Measurements from ENCODE around the gene SSR1.

The SSR1 gene

DNA sequence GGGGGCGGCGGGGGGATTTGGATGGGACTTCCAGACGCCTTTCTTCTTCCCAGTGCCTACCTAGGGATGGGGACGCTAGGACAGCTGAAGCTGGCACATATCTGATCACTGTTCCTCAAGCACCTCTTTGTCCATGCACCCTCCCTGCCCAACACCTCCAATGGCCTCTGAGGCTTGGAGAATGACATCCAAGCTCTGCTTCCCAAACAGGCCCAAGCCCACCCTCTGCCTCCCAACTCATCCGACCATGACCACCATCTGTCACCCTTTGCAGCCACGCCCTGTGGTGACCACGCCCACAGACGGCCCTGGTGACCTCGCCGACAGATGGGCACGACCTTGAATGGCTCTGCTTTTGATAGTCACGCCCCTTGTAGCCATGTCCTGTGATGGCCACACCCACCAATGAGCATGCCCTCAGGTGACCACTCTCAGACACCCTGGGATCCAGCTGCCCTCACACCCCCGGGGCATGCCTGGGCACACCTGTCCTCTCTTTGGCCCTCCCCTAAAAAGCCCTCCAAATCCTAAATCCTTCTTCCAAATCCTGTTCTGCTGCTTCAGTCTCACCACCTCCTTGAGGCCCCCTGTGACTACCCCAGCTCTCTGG lies 51.0 kb downstream of the SSR1 start:
- FAIRE-seq: no peak
- no peak for DNase-seq (ENCODE audit: extremely low spot score, insufficient read length, low read depth)

DNA sequence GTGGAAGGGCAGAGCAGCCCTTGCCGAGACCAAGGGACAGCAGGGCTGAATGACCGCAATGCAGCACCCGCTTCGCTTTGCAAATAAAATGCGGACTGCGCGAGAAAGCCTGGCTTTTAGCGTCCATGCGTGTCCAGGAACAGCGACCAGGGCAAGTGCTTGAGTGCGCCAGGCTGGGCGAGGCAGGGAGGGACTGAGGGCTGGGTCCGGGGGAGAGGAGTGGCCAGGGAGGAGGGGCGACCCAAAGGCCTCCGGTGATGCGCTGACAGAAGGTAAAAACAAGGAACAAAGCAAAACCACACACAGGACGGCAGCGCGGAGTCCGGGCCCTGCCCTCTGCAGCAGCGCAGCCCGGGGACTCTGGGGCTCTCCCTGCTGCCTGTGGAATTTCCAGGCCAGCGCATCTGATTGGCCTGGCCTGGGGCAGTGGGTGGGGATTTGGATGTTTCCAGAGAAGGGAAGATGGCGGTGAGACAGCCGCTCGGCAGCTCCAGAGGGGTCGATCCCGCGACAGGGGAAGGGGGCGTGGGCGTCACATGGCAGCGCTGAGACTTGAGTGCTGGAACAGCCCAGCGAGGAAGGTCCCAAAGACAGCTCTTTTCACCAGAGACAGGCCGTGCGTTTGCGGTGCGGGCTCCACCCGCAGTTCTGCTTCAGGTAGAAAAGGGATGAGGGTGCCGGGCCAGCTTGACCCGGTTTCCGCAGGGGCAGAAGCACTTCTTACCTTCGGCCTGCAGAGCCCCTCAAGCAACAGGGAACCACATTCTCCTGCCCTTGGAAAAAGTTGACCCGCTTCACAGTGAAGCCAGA lies 51.8 kb downstream of the SSR1 start:
- DNase-seq (ENCODE audit: extremely low spot score, insufficient read length, low read depth): peak; percentile 40
- FAIRE-seq: peak; percentile 48

DNA sequence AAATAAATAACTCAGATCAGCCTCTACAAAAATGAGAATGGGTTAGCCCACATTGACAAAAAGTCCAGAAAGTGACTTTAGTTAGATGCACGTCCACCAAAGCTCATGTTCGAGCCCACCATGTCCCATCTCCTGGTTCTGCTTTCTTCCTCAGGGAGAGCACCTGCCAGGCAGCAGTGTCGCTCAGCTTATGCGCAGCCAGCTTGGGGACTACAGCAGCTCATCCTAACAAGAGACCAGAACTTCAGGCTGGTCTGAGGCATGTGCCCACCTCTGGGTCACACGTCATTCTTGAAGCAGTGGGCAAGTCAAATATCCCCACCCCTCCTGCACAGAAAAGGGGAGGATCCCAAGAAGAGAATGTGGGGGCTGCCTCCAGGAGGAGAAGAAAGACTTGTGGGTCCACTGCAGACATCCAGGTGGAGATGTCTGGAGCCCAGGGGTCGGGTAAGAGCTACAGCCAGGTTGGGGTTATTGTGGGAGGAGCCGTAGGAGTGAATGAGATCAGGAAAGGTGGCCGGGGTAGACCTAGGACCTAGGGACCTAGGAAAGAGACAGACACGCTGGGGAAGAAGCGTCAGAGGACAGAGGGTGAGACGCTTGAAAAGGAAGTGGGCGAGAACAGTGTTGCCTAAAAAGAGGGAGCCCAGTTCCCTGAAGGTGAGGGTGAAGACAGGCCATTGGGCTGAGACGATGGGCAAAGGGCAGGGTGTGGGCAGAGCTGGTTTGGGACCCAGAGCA lies 52.5 kb downstream of the SSR1 start:
- no peak for FAIRE-seq

DNA sequence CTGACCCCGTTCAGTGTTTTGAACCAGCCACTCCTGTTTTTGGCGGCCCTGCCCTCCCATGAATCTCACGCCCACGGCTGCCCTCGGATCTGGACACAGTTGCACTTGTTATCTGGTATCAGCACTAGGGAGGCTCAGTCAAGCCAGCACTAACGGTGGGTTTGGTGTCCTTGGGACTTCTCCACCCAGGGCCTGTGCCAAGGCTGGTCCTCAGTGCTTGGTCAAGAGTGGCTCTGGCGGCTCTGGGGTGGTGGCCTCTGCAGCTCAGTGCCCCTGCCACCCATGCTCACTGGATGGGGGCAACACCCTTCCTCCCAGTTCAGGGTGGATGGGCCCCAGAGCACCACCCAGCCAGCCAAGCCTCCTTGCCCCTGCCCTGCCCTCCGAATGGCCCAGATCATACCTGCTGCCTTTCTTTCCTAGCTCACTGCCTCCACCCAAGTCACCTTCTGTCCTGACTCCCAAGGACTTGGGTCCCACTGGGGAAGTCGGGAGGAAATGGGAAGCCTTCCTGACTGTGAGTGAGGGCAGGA lies 54.7 kb downstream of the SSR1 start:
- no peak for FAIRE-seq

More for the DNA sequence above, 52.5 kb downstream of the SSR1 start:
- no peak for DNase-seq (ENCODE audit: extremely low spot score, insufficient read length, low read depth)

DNA sequence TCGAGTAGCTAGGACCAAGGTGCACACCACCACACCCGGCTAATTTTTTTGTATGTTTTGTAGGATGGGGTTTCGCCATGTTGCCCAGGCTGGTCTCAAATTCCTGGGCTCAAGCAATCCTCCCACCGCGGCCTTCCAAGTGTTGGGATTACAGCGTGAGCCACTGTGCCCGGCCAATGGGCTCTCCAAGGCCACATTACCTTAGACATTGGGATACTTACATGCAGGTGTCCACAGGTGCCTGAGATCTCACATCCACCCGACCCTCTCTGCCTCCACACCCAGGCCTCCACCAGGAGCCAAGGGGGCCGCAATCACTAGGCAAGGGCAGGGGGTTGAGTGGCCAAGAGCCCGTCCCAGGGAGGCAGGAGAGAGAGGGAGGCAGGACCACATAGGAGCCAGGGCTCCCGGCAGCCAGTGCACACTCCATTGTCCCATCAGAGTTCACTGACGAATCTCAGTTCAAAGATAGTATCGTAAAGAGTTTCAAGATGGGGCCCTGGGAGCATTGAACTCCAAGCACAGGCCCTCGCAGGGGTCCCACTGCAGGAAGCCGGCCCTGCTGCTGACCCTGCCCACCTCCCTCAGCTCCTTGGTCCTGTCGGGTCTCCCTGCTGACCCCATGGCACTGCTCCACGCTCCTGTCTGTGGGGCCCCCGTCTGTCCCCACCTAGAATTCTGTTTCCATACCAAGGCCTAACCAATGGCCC lies 55.3 kb downstream of the SSR1 start:
- DNase-seq (ENCODE audit: extremely low spot score, insufficient read length, low read depth) (no peak), FAIRE-seq (no peak)

More for the DNA sequence above, 54.7 kb downstream of the SSR1 start:
- no peak for DNase-seq (ENCODE audit: extremely low spot score, insufficient read length, low read depth)

DNA sequence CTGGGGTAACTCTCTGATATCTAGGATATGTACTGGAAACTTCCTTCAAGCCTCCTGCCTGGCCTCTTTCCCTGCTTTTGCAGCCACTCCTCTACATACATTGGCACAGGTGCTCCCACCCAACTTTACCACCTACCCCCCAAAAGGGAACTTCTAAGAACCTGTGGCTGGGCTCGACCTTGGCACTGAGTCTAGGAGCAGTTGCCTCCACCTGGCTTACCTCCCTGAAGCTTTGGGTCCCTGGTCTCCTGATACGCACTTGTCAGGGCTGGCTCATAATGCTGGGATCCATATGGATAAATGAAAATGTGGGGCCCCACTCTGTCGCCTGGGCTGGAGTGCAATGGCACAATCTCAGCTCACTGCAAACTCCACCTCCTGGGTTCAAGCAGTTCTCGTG lies 56.2 kb downstream of the SSR1 start:
- FAIRE-seq (no peak), DNase-seq (ENCODE audit: extremely low spot score, insufficient read length, low read depth) (no peak)

DNA sequence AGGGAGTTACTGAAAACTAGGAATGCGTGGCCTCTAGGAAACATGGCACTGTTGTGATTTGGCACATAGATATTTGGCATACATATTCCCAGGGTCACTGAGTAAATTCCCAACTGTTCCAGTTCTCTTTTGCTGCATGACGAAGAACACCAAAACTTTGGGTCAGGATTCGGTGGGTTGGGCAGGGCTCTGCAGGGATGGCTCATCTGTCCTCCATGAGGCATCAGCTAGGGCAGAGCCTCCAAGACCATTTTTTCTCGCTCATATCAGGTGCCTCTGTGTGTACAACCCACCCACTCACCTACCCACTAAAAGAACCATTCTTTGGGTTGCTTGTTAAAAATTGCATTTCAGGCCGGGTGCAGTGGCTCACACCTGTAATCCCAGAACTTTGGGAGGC lies 57.1 kb downstream of the SSR1 start:
- DNase-seq (ENCODE audit: extremely low spot score, insufficient read length, low read depth) (no peak), FAIRE-seq (no peak)

DNA sequence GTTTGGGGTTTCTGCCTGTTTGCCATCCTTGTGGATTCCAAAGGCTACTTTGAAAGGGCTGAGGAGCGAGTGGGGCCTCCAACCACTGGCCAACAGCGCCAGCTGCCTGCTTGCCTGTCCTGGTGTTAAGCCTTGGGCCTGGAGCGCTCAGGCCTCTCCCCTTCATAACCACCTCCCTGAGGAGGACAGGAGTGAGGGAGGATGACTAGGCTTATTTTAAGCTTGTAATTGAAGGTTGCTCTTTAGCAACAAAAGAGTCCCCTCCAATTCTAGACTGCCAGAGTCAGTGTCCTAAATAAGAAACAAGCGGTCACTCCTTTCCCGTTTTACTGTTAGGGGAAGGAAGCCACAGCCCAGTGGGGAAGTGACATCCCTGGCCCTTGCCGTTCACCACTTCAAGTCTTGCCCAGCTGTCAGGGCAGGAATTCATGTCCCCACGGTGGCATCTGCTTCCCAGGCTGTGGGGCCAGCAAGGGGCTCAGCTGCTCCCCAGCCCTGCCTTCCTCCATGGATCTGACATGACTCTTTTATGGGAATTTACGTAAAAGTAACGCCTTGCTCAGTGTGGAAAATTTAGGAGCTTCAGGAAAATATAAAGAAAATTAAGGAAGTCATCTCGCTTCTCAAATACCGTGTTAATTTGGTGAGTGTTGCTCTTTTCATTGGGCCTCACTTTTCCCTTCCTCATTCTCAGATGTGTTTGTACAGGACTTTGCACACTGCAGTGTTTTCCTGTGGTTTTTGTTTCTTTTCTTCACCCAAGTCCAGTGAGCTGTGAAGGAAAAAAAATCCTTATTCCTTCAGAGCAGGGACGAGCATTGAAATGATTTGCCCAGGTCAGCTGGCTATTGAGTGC lies 57.8 kb downstream of the SSR1 start:
- DNase-seq (ENCODE audit: extremely low spot score, insufficient read length, low read depth): no peak
- FAIRE-seq: no peak

DNA sequence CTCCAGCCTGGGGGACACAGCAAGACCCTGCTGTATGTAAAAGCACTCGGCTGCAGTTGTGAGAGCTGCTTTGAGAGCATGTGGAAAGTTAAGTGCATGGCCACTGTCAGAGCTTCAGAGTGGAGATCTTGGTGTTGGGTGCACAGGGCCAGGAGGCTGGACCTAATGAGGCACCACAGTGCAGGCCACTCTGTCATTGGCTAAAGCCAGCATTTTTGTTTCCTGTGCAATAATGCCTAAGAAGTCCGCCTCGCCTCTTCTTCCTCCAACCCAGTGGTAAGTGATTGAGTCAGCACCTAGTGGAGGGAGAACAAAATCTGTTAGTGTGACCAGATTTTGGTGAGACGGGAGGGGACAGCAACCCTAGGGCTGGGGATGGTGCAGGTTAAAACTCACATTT lies 60.6 kb downstream of the SSR1 start:
- no peak for DNase-seq (ENCODE audit: extremely low spot score, insufficient read length, low read depth)

DNA sequence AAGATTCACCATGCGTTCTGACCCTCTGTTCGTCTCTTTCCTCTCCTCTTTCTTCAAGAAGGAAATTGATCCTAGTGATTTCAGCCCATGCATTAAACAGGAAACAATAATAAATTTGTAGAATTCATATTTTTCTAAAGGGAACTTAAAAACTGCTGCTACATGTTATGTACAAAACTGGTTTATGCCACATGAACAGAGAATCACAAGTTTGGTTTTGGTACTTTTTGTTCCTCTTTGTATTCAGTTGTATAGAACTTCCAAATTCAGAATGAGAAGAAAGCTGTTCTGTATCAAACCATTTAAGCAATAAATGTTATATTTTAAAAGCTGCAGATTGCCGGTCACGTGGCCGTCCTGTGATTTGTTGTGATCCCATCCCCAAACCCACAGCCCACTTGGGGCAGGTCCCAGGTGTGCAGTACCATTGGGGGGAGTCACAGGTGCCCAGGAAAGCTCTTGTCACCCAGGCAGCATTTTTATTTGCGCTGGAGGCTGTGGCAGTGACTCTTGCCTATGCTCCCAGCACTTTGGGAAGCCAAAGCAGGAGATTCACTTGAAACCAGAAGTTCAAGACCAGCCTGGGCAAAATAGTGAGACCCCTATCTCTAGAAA lies 61.2 kb downstream of the SSR1 start:
- no peak for DNase-seq (ENCODE audit: extremely low spot score, insufficient read length, low read depth)
- FAIRE-seq: no peak

More for the DNA sequence above, 60.6 kb downstream of the SSR1 start:
- FAIRE-seq: no peak

DNA sequence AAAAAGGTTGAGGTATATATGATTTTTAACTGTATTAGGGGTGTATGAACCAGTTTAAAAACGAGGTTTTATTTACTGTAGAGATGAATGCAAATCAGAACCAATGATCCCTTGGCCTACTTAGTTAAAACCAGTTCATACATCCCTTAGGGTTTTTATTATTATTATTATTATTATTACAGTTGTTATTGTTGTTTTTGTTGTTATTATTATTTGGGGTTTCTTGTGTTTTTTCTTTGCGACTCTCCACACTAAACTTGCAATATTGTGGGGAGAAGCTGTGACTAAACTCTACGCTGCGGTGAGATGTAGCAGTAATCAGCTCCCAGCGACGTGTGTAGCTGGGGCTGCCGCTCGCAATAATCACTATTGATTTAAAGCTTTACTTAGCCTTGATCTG lies 62.2 kb downstream of the SSR1 start:
- DNase-seq (ENCODE audit: extremely low spot score, insufficient read length, low read depth) (no peak), FAIRE-seq (no peak)

DNA sequence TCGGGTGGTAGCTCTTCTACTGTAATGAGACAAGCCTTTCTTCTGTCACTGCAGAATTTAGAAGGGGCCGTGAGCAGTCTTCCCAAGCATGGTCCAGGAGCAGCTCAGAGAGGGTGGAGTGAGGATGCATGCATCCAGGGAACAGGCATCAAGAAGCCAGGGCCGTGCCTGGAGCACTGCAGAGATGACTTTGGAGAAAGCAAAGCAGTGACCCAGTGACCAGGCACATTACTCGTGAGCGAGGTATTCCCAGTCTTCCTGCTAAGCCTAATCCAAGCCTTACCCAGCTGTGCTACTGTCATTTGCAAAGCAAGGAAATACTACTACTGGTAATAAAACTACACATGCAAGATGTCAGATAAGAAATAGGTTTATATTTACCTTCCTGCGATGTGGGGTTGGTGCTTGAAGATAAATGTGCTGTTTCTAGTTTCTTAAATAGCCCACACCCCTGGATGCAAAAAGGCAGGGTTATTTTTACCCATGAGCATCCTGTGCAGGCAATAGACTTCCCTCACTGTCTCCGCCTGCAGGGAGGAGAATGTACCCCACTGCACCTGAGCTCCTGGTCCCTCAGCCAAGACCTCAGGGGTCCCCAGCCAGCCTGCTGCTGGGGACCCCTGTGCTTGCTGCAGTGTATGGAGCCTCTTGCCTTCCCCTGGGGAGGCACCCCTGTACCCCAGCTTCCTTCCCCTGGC lies 62.9 kb downstream of the SSR1 start:
- FAIRE-seq (no peak), DNase-seq (ENCODE audit: extremely low spot score, insufficient read length, low read depth) (no peak)

DNA sequence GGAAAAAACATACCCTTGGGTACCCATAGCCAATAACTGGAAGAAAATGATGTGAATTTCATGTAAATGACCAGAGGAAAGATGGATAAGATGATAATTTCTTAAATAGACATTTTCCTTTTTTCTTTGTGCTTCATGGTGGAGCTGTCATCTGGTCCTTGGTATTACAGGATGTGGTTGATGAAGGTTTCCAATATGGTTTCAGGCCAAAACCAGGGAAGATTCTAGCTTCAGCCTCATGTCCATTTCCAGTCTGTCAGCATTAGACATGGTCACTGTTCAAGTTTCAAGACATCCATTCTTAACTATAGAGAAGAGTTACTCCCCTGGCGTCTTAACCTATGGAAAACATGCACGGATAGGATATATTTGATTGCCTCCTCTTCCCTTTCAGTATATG lies 63.6 kb downstream of the SSR1 start:
- FAIRE-seq (no peak), DNase-seq (ENCODE audit: extremely low spot score, insufficient read length, low read depth) (no peak)

DNA sequence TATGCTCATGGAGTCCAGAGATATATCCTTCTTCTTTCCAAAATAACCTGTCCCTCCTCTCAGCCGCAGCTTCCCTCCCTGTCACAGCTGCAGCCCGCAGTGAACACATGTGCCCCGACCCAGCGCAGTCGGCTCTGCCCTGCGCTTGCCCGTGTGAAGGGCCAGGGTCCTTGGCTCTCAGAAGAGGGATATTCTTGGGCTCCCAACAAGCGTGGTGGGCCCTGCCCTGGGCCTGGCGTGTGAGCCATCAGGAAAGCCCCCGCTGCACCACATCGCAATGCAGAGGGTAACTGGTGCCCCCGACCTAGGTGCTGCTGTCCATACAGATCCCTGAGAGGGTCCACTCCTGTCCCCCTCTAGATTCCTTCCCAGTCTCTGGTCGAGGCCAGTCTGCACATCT lies 65.2 kb downstream of the SSR1 start:
- no peak for FAIRE-seq
- no peak for DNase-seq (ENCODE audit: extremely low spot score, insufficient read length, low read depth)

DNA sequence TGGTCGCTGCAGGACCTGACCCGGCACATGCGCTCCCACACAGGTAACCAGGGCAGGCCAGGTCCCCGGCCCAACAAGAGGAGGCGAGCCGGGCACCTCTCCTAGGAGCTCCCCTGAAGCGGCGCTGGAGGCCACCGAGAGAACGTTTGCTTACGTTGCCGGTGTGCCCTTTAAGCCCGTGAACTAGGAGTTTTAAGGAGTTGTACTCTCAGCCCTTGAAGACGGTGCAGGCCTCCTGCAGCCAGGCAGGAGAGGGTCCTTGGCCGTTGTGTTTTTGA lies 65.9 kb downstream of the SSR1 start:
- no peak for FAIRE-seq
- DNase-seq (ENCODE audit: extremely low spot score, insufficient read length, low read depth): no peak

DNA sequence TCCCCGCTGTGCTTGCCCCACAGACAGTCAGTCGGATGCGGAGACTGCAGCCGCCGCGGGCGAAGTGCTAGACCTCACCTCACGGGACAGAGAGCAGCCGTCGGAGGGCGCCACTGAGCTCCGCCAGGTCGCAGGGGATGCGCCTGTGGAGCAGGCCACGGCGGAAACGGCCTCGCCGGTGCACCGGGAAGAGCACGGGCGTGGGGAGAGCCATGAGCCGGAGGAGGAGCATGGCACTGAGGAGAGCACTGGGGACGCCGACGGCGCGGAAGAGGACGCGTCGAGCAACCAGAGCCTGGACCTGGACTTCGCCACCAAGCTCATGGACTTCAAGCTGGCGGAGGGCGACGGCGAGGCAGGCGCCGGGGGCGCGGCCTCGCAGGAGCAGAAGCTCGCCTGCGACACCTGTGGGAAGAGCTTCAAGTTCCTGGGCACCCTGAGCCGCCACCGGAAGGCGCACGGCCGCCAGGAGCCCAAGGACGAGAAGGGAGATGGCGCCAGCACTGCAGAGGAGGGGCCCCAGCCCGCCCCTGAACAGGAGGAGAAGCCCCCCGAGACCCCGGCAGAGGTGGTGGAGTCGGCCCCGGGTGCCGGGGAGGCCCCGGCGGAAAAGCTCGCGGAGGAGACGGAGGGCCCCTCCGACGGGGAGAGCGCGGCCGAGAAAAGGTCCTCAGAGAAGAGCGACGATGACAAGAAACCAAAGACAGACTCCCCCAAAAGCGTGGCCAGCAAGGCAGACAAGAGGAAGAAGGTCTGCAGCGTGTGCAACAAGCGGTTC lies 66.4 kb downstream of the SSR1 start:
- no peak for FAIRE-seq
- DNase-seq (ENCODE audit: extremely low spot score, insufficient read length, low read depth): no peak

DNA sequence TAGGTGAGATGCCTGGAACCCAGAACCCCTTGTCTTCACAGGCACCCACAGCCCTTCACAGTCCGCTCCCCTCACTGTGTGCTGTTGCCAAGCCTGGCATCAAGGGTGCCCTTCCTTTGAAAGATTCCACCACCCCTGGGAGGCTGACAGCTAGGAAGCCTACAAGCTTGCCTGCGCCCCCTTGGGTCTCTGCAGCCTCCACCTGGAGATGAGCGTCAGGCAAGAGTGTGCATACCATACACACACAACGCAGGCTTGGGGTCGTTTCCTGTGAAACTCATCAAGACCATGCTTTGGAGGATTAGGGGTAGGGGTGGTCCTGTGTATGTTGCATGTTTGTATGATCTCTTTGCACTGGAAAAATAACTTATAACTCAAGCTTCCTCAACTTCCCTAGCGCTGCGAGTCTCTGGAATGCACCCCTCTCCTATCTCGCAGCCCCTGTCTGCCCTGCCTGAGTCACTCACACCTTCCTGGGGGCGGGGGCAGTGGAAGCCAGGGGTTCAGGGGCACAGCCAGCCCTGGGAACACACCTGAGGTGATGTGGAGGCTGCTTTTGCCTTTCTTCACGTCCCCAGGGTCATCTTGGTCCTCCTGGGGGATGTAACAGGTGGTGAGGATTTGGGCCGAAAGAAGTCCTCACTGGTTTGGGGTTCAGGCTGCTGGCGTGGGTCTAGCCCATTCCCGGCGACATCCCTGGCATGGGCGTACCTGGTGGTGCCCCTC lies 67.2 kb downstream of the SSR1 start:
- no peak for DNase-seq (ENCODE audit: extremely low spot score, insufficient read length, low read depth)
- no peak for FAIRE-seq
